NCI-H2227 treated with DMSO at 0.1 percent for 48 hours (cell line): ENCODE data around the gene PRMT9.

Experiments
- DNase-seq: peaks from one replicate; lab custom pipeline; 2025; lab: John Stamatoyannopoulos, UW

Gene PRMT9

GRCh38 chr4:147678796-147679549, 5.0 kb downstream of the PRMT9 start:
- DNase-seq, result no peak

GRCh38 chr4:147678106-147678505, 5.9 kb downstream of the PRMT9 start:
- no peak for DNase-seq

- no peak for DNase-seq
Measured at GRCh38 chr4:147674496-147674895, 9.5 kb downstream of the PRMT9 start.

- no peak for DNase-seq
Measured at GRCh38 chr4:147674073-147674472, 9.9 kb downstream of the PRMT9 start.

GRCh38 chr4:147658501-147658900, 25.5 kb downstream of the PRMT9 start:
- DNase-seq, result no peak

- DNase-seq, result no peak
Measured at GRCh38 chr4:147655639-147656038, 28.3 kb downstream of the PRMT9 start.

- no peak for DNase-seq
Measured at GRCh38 chr4:147651563-147651962, 32.4 kb downstream of the PRMT9 start.

GRCh38 chr4:147648656-147649055, 35.3 kb downstream of the PRMT9 start:
- no peak for DNase-seq

- no peak for DNase-seq
Measured at GRCh38 chr4:147645099-147645498, 38.9 kb downstream of the PRMT9 start.

- DNase-seq, result no peak
Measured at GRCh38 chr4:147644471-147644870, 39.5 kb downstream of the PRMT9 start.

- DNase-seq, result no peak
Measured at GRCh38 chr4:147643616-147644015, 40.3 kb downstream of the PRMT9 start.

- no peak for DNase-seq
Measured at GRCh38 chr4:147640331-147640730, 43.6 kb downstream of the PRMT9 start.

- DNase-seq, result no peak
Measured at GRCh38 chr4:147639388-147639787, 44.6 kb downstream of the PRMT9 start.

- no peak for DNase-seq
Measured at GRCh38 chr4:147638942-147639341, 45.0 kb downstream of the PRMT9 start.

- no peak for DNase-seq
Measured at GRCh38 chr4:147638365-147638764, 45.6 kb downstream of the PRMT9 start.

GRCh38 chr4:147635348-147635747, 48.6 kb downstream of the PRMT9 start:
- no peak for DNase-seq

- no peak for DNase-seq
Measured at GRCh38 chr4:147633643-147634042, 50.3 kb downstream of the PRMT9 start.

GRCh38 chr4:147633113-147633512, 50.9 kb downstream of the PRMT9 start:
- no peak for DNase-seq

- no peak for DNase-seq
Measured at GRCh38 chr4:147629783-147630730, 53.9 kb downstream of the PRMT9 start.

GRCh38 chr4:147628415-147628814, 55.5 kb downstream of the PRMT9 start:
- no peak for DNase-seq

GRCh38 chr4:147626903-147627302, 57.1 kb downstream of the PRMT9 start:
- DNase-seq, result no peak

- no peak for DNase-seq
Measured at GRCh38 chr4:147625733-147626132, 58.2 kb downstream of the PRMT9 start.

GRCh38 chr4:147620315-147620714, 63.6 kb downstream of the PRMT9 start:
- DNase-seq, result no peak
